ENCODE measurements around the gene MYO10. TPM values are rescaled to one million over a fixed set of nuclear protein-coding genes. Genes with fewer than 3 reads are reported as not detected.

MYO10 gene
- total RNA-seq, 1 experiment from 2014 or later: 89.8 TPM

GRCh38 chr5:16924206-16924605 is 11.9 kb downstream of the MYO10 start (continued):
- no peak for TF ChIP-seq STAT6 (CRISPR knock-in tag; conservative IDR thresholded peaks at IDR 0.05; ENCODE audit: low read depth)

- no peaks in the 10 kb centered on the region for H3K9me3 Mint-ChIP-seq
- POLR2A ChIA-PET: no interaction called here
Observed at GRCh38 chr5:16922430-16922829, 13.7 kb downstream of the MYO10 start.

GRCh38 chr5:16921211-16921610 is 14.9 kb downstream of the MYO10 start:
- H3K4me1 Mint-ChIP-seq: peaks cover 21% of the 10 kb centered on the region
- CTCF ChIA-PET: no interaction called here
- no peak for DNase-seq (ENCODE audit: low spot score)
- POLR2A ChIA-PET: no interaction called here
- no peaks in the 10 kb centered on the region for H3K36me3 Mint-ChIP-seq
- no peaks in the 10 kb centered on the region for H3K27me3 Mint-ChIP-seq (ENCODE audit: low read depth)
- no peak overlapping the region for H3K4me3 Mint-ChIP-seq
- no peak for TF ChIP-seq ARID4B (CRISPR knock-in tag; IDR thresholded peaks at IDR 0.05; ENCODE audit: borderline replicate concordance)
- TF ChIP-seq NR3C1 (CRISPR knock-in tag; conservative IDR thresholded peaks at IDR 0.05; ENCODE audit: low read depth): no peak
- TF ChIP-seq TCF7 (CRISPR knock-in tag; IDR thresholded peaks at IDR 0.05; ENCODE audit: low read depth): no peak
- no peak for TF ChIP-seq ELF4 (CRISPR knock-in tag; IDR thresholded peaks at IDR 0.05; ENCODE audit: low read depth)
- H3K27ac Mint-ChIP-seq: no peak overlapping the region
- no peaks in the 10 kb centered on the region for H3K9me3 Mint-ChIP-seq
- no peak for ATAC-seq

More at GRCh38 chr5:16922430-16922829, 13.7 kb downstream of the MYO10 start:
- CTCF ChIA-PET: interaction anchor here (1.3 kb wide), 1 partner anchor 210 kb away, joined by 4 read pairs; no protein-coding TSS in a partner anchor
- Mint-ChIP-seq H3K4me1 (peaks cover 13% of the 10 kb centered on the region), H3K36me3 (no peaks in the 10 kb centered on the region), H3K27me3 (ENCODE audit: low read depth) (no peaks in the 10 kb centered on the region), H3K4me3 (no peak overlapping the region), H3K27ac (no peak overlapping the region)
- DNase-seq (ENCODE audit: low spot score) (no peak), ATAC-seq (no peak)
- no peak for TF ChIP-seq ZNF416 (CRISPR knock-in tag; IDR thresholded peaks at IDR 0.05)
- TF ChIP-seq OVOL2 (CRISPR knock-in tag; IDR thresholded peaks at IDR 0.05; ENCODE audit: borderline replicate concordance): no peak
- TF ChIP-seq TP53 (CRISPR knock-in tag; IDR thresholded peaks at IDR 0.05): no peak
- no peak for TF ChIP-seq ZNF121 (CRISPR knock-in tag; IDR thresholded peaks at IDR 0.05)
- no peak for TF ChIP-seq NFYB (CRISPR knock-in tag; conservative IDR thresholded peaks at IDR 0.05; ENCODE audit: low read depth)

GRCh38 chr5:16920109-16920816 is 15.8 kb downstream of the MYO10 start:
- ChIA-PET CTCF (no interaction called here), POLR2A (no interaction called here)
- TF ChIP-seq CTCF (IDR thresholded peaks at IDR 0.05): no peak
- no peak for TF ChIP-seq RELA (CRISPR knock-in tag; IDR thresholded peaks at IDR 0.05; ENCODE audit: borderline replicate concordance)
- no peak for TF ChIP-seq ZNF425 (CRISPR knock-in tag; conservative IDR thresholded peaks at IDR 0.05)
- no peak for TF ChIP-seq MXD4 (CRISPR knock-in tag; IDR thresholded peaks at IDR 0.05; ENCODE audit: borderline replicate concordance)
- TF ChIP-seq MLX (CRISPR knock-in tag; IDR thresholded peaks at IDR 0.05): no peak
- TF ChIP-seq ZNF263 (CRISPR knock-in tag; IDR thresholded peaks at IDR 0.05; ENCODE audit: low read depth): no peak
- ATAC-seq (no peak), DNase-seq (ENCODE audit: low spot score) (no peak)
- Mint-ChIP-seq H3K27me3 (ENCODE audit: low read depth) (no peaks in the 10 kb centered on the region), H3K36me3 (no peaks in the 10 kb centered on the region), H3K4me1 (peaks cover 23% of the 10 kb centered on the region), H3K27ac (no peak overlapping the region; the same call in 1 of the 2 replicates), H3K9me3 (no peaks in the 10 kb centered on the region), H3K4me3 (no peak overlapping the region)
